Dedifferentiated amniotic fluid mesenchymal stem cell (primary cell): ENCODE results near the gene GPX3.

ENCODE experiments used
- DNase-seq: peaks from one replicate; pipeline ENCODE4 v3.0.0-alpha.2; 2016; ENCODE audit errors: extremely low spot score

The GPX3 gene

GRCh38 chr5:151056379-151057325, 36.3 kb downstream of the GPX3 start:
- DNase-seq = no peak

- no peak for DNase-seq
Observed at GRCh38 chr5:151058301-151058700, 37.9 kb downstream of the GPX3 start.

DNA sequence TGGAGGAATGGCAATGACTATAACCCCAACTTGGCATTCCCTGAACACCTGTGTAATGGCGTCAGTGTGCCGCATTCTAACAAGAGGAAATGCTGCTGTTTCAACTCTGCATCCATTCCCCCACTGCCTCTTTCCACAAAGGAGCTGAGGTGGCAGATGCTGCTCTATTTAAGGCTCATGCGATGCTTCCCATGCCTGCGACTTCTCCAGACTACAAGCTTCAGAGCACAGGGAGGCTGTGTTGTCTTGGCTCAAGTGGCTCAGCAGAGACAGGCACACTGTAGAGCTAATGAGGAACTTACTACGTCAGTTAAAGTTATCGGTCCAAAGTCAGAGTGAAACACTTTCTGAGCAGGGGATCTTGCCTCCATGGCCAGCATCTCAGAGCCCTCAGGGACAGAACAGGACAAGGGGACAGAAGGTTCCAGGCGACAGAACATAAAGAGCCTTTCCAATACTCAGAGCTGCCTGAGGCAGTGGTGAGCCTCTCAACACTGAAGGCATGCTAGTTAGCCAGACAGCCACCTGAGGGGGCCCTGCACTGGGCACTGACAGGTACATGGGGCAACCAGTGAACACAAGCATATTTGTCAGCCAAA, 38.6 kb downstream of the GPX3 start:
- no peak for DNase-seq

DNA sequence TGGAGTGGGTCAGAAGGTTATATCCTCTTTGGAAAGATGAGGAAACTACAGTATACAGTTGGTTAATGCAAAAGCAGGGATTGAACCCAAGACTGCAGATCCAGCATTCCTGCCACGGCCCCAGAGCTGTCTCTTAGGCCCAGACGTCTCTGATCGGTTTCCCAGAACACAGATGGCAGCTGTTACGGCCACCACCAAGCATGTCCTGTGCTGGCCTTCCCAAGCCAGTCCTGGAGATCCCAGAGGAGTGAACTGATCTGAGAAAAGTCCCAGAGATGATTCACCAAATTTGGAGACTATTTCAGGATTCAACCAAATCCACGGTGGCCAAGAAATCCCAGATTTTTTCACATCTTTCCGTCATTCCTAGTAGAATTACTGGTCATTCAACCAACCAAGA, 40.4 kb downstream of the GPX3 start:
- no peak for DNase-seq

GRCh38 chr5:151062405-151063141, 42.2 kb downstream of the GPX3 start:
- DNase-seq = no peak

GRCh38 chr5:151063142-151063989, 43.0 kb downstream of the GPX3 start:
- DNase-seq = no peak

DNA sequence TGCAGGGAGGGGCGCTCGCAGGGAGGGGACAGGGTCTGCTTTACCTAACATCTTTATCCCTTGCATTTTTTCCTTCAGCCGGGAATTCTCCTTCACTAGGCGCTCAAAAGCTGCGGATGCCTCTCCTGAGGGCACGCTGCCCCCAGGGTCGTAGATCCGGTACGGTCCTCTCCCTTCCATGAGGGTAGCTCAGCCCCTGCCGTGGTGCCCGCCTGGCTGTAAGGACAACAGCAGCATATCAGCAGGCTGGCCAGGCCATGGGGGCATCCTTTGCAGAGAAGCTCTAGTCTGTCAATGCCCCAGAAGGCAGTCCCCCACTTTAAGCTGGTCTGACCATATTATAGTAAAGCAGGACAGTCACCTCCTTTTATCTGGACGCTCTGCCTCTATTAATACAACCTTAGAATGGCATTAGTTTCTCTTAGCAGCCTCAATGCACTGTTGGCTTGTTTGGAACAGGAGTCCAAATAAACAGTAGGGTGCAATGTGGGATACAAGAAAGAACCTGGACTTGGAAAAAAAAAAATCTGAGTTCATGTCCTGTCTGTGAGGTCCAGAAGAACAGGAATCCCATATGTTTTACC, 44.6 kb downstream of the GPX3 start:
- DNase-seq = no peak

DNA sequence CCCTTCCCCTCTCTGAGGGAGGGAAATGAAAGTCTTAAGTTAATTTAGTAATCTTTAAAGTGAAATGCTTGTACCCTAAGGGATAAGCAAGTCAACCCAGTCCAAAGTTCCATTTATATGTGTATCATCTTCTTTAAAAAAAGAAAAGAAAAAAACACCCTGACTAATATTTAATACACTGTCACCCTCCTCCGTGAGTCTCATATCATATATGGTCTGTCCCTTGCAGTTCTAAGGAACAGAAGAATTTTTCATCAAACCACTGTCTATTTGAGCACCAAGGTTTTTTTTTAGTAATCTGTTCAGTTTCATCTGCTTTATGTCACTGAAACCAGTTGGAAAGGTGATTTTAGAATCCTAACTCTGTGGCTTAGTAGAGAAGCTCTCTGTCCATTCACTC, 45.2 kb downstream of the GPX3 start:
- no peak for DNase-seq

- DNase-seq = no peak
Observed at GRCh38 chr5:151066920-151067319, 46.5 kb downstream of the GPX3 start.

DNA sequence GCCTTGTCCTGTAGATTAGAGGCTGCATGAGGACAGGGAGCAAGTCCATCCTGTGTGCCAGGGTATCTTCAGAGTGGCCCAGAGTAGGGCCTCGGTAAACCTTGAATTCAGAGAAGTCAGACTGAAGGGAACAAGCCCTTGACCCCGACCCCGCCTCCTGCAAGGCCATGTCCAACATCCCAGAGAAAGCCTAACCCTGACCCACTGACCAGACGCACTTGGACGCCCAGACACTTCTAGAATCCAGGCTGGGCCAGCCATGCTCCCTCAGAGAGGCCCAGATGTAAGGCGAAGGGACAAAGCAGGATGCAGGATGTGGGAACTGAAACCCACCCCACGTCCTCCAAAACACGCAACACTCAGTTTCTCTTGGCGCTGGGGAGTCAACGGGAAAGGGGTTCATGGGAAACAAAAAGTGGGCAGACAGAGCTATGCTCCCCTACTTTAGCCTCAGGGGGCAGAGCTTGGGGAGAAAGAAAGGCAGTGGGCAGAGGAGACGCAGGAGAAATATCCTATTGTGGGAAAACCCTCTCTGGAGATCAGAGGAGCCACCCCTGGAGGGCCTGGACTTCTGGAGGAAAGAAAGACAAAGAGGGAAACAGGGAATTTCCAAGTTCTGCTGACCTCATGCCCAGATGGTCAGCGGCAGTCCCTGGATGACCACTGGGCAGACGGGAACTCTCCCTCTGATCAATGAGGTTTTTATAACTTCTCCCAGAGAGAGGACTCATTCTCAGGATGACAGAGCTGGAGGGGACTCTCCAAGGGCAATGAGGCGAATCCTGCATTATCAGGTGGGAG, 47.4 kb downstream of the GPX3 start:
- DNase-seq = no peak

DNA sequence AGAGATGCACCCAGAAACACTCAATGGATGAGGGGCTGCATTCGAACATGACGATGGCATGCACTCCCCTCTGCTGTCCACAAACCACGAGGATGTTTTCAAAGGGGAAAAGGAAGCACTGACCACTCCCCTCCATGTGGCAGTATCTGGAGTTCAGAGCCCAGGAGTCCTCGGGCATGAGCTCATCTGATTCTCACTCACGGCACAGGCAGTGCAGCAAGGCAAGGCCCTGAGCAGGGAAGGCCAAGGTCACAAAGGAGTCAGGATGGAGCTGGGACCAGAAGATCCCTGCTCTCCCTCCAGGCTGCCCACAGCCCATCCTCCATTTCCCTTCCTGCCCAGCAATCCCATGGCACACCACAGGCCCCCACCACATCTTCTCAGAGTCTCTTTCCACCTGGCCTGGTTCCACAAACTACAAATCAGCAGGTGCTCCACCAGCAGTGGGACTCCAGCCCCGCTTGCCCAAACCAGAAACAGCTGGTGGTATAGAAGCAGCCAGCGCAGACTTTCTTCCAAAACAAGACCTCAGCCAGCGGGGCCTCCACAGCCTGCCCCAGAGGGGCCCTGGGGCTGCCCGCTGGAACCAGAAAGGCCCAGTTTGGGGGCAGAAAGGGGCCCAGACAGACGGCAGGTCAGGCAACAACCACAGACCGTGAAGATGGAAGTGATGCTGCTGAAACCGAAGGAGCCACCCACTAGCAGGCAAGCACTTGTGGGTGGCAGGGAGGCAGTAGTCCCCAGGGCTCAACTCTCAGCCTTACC, 48.2 kb downstream of the GPX3 start:
- DNase-seq = no peak

- DNase-seq = peak; percentile 39
Observed at GRCh38 chr5:151070449-151070848, 50.1 kb downstream of the GPX3 start.

GRCh38 chr5:151071021-151071420, 50.6 kb downstream of the GPX3 start:
- DNase-seq = no peak

- no peak for DNase-seq
Observed at GRCh38 chr5:151071848-151072629, 51.6 kb downstream of the GPX3 start.

GRCh38 chr5:151072630-151073025, 52.2 kb downstream of the GPX3 start:
- no peak for DNase-seq

- DNase-seq = no peak
Observed at GRCh38 chr5:151073280-151073679, 52.9 kb downstream of the GPX3 start.

DNA sequence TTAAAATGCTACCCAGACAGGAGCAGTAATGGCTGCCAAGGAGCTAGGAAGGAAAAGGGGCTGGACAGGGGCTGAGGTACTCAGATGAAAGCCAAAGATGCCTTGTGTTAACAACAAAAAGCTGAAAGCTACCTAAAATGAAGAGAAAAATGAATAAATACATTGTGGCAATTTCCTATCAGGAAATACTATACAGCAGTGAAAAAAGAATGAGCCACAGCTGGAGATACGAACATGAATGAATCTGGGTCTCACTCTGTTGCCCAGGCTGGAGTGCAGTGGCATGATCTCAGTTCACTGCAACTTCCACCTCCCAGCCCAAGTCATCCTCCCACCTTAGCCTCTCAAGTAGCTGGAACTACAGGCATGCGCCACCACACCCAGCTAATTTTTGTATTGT, 54.2 kb downstream of the GPX3 start:
- no peak for DNase-seq

- no peak for DNase-seq
Observed at GRCh38 chr5:151075698-151076331, 55.4 kb downstream of the GPX3 start.
